ENCODE measurements around the gene KCNIP4.

Gene KCNIP4

GRCh38 chr4:21184788-21185187 lies 763.8 kb downstream of the KCNIP4 start:
- TF ChIP-seq FOXM1 (IDR thresholded peaks at IDR 0.05; ENCODE audit: borderline replicate concordance) (no peak), PKNOX1 (IDR thresholded peaks at IDR 0.05) (no peak), LEF1 (IDR thresholded peaks at IDR 0.05; ENCODE audit: borderline replicate concordance) (no peak), SUZ12 (IDR thresholded peaks at IDR 0.05) (no peak), HDGF (IDR thresholded peaks at IDR 0.05; ENCODE audit: borderline replicate concordance) (no peak), NFRKB (IDR thresholded peaks at IDR 0.05) (no peak), BHLHE40 (IDR thresholded peaks at IDR 0.05; ENCODE audit: borderline replicate concordance) (no peak), L3MBTL2 (conservative IDR thresholded peaks at IDR 0.05) (no peak), FOXA1 (IDR thresholded peaks at IDR 0.05) (no peak), ELF4 (IDR thresholded peaks at IDR 0.05) (no peak), ZNF384 (IDR thresholded peaks at IDR 0.05) (no peak), FOXK2 (IDR thresholded peaks at IDR 0.05) (no peak), CTBP1 (IDR thresholded peaks at IDR 0.05; ENCODE audit: borderline replicate concordance) (no peak), SP1 (IDR thresholded peaks at IDR 0.05) (no peak), TARDBP (IDR thresholded peaks at IDR 0.05) (no peak), ARNT (IDR thresholded peaks at IDR 0.05) (no peak)
- ChIA-PET CTCF (interaction anchor here (0.6 kb wide), 1 partner anchor 1607 kb away, joined by 4 read pairs; no protein-coding TSS in a partner anchor), POLR2A (no interaction called here)
- DNase-seq (ENCODE audit: extremely low spot score) = no peak

GRCh38 chr4:21181716-21182115 lies 766.9 kb downstream of the KCNIP4 start:
- POLR2A ChIA-PET = no interaction called here
- CTCF ChIA-PET = no interaction called here
- no peak for DNase-seq (ENCODE audit: extremely low spot score)
- TF ChIP-seq ZNF384 (IDR thresholded peaks at IDR 0.05) (no peak), SP1 (IDR thresholded peaks at IDR 0.05) (no peak), TARDBP (IDR thresholded peaks at IDR 0.05) (no peak), FOXK2 (IDR thresholded peaks at IDR 0.05) (no peak), SUZ12 (IDR thresholded peaks at IDR 0.05) (no peak), FOXA1 (IDR thresholded peaks at IDR 0.05) (no peak), HDGF (IDR thresholded peaks at IDR 0.05; ENCODE audit: borderline replicate concordance) (no peak), PKNOX1 (IDR thresholded peaks at IDR 0.05) (no peak), LEF1 (IDR thresholded peaks at IDR 0.05; ENCODE audit: borderline replicate concordance) (no peak), NFRKB (IDR thresholded peaks at IDR 0.05) (no peak), FOXM1 (IDR thresholded peaks at IDR 0.05; ENCODE audit: borderline replicate concordance) (no peak), BHLHE40 (IDR thresholded peaks at IDR 0.05; ENCODE audit: borderline replicate concordance) (no peak), ARNT (IDR thresholded peaks at IDR 0.05) (no peak), L3MBTL2 (conservative IDR thresholded peaks at IDR 0.05) (no peak), CTBP1 (IDR thresholded peaks at IDR 0.05; ENCODE audit: borderline replicate concordance) (no peak), ELF4 (IDR thresholded peaks at IDR 0.05) (no peak)

- no peak for TF ChIP-seq HDGF (IDR thresholded peaks at IDR 0.05; ENCODE audit: borderline replicate concordance)
- no peak for TF ChIP-seq TARDBP (IDR thresholded peaks at IDR 0.05)
- no peak for TF ChIP-seq FOXA1 (IDR thresholded peaks at IDR 0.05)
- no peak for TF ChIP-seq SUZ12 (IDR thresholded peaks at IDR 0.05)
- no peak for TF ChIP-seq L3MBTL2 (conservative IDR thresholded peaks at IDR 0.05)
- no peak for TF ChIP-seq LEF1 (IDR thresholded peaks at IDR 0.05; ENCODE audit: borderline replicate concordance)
- no peak for TF ChIP-seq ELF4 (IDR thresholded peaks at IDR 0.05)
- DNase-seq (ENCODE audit: extremely low spot score) = no peak
- POLR2A ChIA-PET = no interaction called here
- CTCF ChIA-PET = no interaction called here
Measured at GRCh38 chr4:21177871-21178270, 770.7 kb downstream of the KCNIP4 start.

GRCh38 chr4:21177092-21177491 lies 771.5 kb downstream of the KCNIP4 start:
- TF ChIP-seq FOXA1 (IDR thresholded peaks at IDR 0.05) (no peak), HDGF (IDR thresholded peaks at IDR 0.05; ENCODE audit: borderline replicate concordance) (no peak), TARDBP (IDR thresholded peaks at IDR 0.05) (no peak), PKNOX1 (IDR thresholded peaks at IDR 0.05) (no peak)

GRCh38 chr4:21167711-21168110 lies 780.9 kb downstream of the KCNIP4 start:
- TF ChIP-seq ARNT (IDR thresholded peaks at IDR 0.05) (no peak), PKNOX1 (IDR thresholded peaks at IDR 0.05) (no peak), BHLHE40 (IDR thresholded peaks at IDR 0.05; ENCODE audit: borderline replicate concordance) (no peak)
- no peak for DNase-seq (ENCODE audit: extremely low spot score)
- POLR2A ChIA-PET = no interaction called here
- CTCF ChIA-PET = no interaction called here

More at GRCh38 chr4:21177092-21177491, 771.5 kb downstream of the KCNIP4 start:
- POLR2A ChIA-PET = no interaction called here
- CTCF ChIA-PET = no interaction called here
- DNase-seq (ENCODE audit: extremely low spot score) = no peak

GRCh38 chr4:21155367-21155766 lies 793.2 kb downstream of the KCNIP4 start:
- POLR2A ChIA-PET = no interaction called here
- TF ChIP-seq PKNOX1 (IDR thresholded peaks at IDR 0.05) (no peak), FOXA1 (IDR thresholded peaks at IDR 0.05) (no peak), BHLHE40 (IDR thresholded peaks at IDR 0.05; ENCODE audit: borderline replicate concordance) (no peak), L3MBTL2 (conservative IDR thresholded peaks at IDR 0.05) (no peak), ZNF384 (IDR thresholded peaks at IDR 0.05) (no peak), FOXM1 (IDR thresholded peaks at IDR 0.05; ENCODE audit: borderline replicate concordance) (no peak), CTBP1 (IDR thresholded peaks at IDR 0.05; ENCODE audit: borderline replicate concordance) (no peak), LEF1 (IDR thresholded peaks at IDR 0.05; ENCODE audit: borderline replicate concordance) (no peak)
- CTCF ChIA-PET = no interaction called here
- no peak for DNase-seq (ENCODE audit: extremely low spot score)

All from HEK293T (cell line).